Middle frontal gyrus (tissue), 1 donor: Measurements from ENCODE around the gene GRHL3.

ENCODE experiments used
- DNase-seq: peaks from one replicate; pipeline ENCODE4 v3.0.0-alpha.2; 2015; ENCODE audit warnings: low spot score; ENCODE audit errors: extremely low spot score

The GRHL3 gene

DNA sequence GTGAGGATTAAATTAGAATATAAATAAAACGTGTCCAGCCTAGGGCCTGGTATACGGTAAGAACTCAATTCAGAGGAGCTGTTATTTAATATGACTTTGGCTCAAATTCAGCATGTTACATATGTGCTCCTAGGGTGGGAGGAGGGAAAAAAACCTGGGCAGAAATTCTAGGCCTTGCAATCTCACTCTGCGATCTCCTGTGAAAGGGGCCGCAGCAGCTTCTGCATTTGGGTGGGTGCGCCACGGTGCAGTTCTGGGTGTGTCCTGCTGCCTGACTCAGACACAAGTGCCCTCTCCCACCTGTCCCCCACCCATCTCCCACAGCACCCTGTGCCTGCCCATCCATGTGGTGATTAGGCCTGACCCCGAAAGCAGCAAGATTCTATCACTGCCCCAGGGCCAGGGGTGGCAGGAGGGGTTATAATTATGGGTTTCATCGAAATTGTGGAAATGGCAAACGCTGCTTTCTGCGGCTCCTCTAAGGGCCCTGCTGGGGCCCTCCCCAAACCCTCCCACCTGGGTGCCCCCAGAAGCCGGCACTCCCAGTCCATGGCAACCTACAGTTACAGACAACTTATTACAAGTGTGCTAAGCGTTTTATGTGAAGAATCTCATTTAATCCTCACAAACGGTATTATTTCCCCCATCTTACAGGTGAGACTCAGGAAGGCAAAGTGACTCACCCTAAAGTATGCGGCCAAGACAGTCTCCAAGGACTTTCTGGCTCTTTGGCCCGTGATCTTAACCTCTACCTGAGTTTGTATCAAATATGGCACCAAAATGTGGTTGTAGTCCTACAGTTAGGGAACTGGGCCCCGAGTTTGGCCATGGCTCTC is 25.5 kb upstream of the GRHL3 start:
- DNase-seq: no peak

DNA sequence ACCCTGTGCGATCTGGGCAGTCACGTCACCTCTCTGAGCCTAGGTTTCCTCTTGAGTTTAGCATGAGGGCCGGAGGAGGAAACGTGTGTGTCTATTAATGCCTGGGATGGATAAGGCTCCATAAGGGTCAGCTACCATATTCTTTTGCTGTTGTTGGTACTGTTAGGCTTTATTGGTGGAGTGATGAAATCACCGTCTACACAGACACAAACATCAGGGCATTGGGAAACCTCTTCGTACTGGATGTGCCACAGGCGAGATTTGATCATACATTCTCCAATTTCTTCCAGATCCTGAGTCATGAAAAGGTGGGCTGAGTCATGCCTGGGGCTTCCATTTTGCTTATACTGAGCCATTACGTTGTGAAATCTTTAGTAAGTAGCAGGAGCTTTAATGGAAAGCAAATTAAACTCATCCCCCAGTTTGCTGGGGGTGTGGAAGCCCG is 24.9 kb upstream of the GRHL3 start:
- DNase-seq: no peak

DNA sequence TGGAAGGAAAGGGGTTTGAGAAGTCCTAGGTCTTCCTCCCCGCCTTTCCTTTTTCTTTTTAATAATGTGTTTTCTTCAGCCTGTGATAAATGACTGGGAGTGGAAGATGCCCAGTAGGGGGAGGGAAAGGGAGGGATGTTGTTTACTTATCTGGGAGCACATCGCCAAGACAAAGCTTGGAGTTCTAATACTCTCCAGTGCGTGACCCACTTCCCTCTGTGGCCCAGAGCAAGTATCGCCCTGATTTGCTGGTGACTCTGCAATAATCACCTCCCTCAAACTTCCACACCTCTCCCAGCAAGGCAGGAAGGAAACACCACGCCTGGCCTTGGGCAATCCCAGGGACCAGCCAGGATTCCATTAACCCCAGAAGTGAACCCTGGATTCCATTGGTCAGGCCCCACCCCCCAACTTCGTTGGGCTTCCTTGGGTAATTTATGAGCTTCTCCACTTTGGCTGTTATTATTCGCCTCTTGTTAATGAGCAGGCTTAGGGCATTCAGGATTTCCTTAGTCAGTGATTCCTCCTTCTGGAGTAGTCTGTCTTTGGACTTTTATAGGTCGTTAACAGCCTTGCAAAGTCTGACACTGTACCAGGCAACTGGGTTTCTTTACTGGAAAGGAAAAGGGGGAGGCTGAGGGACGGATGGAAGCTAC is 24.3 kb upstream of the GRHL3 start:
- no peak for DNase-seq

DNA sequence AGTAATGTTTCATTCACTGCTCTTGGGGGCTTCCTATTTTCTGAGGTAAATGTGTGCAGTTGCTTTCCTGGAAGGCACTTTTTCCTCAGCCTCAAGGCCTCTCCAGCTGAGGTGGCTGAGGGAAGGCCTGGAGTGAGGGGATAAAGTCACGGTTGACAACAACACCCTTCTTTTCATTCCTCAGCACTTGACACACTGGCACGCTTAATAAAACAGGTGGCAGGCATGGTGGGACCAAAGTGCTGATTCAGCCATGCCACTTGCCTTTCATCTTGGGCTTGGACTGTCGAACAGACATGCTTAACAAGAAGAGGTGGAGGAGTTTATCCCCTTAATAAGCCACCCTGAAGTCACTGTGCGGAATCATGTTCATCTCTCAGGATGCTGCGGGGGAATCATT is 23.6 kb upstream of the GRHL3 start:
- DNase-seq: no peak

DNA sequence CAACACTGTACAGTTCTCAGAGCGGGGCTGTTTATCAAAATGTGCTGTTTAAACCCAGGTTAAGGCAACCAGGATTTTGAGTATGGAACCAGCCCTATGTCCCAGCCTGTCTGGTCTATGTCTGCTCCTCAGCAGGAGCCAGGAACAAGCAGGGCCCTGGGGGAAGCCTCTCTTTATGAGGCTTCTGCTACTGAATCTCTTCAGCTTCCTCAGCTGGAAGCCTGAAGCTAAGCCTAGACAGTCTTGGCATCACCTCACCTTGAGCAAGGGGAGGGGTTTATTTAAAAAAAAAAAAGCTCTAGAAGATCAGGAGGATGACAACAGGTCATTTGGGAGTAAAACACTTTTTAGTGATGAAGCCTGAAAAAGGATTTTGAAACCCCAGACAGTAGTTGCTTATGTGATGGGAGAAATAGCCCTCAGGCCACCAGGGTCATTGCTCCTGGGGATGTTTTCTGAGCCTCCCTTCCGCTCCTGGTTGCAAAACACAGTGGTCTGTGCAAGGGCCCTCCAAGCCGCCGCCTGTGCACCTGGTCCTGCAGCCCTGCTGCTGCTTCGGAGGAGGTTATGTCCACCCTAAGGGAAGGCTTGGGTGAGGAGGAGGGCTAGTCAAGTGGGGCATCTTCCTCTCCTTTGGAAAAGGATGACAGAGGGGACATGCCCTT is 21.8 kb upstream of the GRHL3 start:
- DNase-seq: no peak

DNA sequence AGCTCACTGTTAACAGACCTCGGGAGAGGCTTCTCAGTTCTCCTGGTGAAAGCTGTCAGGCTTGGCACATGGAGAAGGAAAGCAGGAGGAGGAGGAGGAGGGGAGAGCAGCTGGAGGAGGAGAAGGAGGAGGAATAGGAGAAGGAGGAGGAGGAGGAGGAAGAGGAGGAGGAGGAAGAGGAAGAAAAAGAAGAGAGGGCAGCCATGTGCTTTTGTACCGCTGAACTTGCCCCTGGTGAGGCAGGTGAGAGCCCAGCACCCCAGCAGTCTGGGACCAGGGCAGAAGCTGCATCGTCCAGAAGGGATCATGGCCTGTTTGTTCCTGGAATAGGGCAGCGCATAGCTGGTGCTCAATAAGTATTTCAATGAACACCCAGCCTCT is 21.3 kb upstream of the GRHL3 start:
- no peak for DNase-seq

DNA sequence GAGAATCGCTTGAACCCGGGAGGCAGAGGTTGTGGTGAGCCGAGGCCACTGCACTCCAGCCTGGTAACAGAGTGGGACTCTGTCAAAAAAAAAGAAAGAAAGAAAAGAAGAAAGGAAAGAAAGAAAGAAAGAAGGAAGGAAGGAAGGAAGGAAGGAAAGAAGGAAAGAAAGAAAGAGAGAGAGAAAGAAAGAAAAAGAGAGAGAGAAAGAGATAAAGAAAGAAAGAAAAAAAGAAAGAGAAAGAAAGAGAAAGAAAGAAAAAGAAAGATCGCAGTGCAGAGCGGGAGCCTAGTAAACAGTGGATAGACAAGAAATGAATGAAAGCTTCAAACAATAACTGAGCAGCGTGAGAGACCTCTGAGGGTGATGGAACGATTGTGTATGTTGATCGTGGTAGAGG is 20.6 kb upstream of the GRHL3 start:
- DNase-seq: no peak

DNA sequence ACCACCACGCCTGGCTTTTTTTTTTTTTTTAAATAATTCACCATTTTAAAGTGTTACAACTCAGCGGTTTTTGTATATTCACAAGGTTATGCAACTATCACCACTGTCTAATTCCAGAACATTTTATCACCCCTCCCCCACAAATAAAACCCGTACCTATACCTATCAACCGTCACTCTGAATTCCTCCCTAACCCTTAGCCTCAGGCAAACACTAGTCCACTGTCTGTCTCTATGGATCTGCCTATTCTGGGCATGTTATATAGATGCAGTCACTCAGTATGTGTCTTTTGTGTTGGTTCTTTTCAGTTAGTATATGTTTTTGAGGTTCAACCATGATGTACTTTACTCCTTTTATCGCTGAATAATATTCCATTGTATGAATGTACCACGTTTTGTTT is 19.3 kb upstream of the GRHL3 start:
- DNase-seq: no peak

DNA sequence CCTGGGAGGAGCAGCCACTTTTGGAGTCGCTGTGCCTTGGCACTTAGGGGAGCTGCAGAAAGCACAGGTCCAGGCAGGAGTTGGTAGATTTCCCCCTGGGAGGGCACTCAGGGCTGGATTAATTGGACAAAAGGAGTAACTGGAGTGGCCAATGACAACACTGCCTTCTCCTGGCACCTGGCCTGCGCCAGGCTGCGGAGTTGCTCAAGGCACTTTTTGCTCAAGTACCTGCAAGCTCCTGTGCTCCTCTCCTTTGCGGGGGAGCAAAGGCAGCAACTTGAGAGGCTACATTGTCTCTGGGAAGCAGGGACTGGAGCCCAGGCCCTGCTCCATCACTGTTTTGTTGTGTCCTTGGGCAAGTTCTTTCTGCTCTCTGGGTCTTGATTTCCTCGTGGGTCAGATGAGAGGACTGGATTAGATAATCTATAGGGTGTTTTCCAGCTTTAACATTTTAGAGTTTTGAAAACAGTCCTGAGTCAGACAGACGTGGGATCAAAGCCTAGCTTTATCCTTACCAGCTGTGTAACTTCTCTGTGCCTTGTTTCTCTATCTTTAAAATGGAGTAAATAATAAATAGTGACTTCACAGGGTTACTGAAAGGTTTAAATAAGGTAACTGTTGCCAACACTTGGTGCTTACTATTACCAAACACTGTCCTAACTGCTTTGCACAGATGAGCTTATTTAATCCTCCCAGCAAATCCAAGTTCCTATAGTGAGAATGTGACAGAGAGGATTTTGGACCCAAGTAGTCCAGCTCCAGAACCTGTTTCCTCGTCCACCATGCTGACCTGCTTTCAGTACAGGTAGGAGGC is 18.0 kb upstream of the GRHL3 start:
- DNase-seq: no peak

DNA sequence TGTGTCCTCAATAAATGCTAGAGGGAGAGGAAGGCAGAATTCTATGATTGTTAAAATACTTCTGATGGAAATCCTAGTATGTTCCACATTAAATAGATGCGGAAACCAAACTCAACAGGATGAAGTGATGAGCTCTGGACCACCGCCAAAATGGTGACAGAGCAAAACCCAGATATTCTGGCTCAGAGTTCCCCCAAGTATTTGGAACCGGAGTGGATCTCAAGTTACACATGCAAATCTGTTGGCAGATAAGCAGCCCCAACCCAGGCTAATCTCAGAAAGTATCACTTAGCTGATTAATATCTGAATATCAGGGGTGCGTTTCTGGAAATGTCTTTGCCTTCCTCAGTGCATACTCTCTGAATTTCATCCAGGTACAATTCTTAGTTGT is 17.4 kb upstream of the GRHL3 start:
- DNase-seq: no peak

DNA sequence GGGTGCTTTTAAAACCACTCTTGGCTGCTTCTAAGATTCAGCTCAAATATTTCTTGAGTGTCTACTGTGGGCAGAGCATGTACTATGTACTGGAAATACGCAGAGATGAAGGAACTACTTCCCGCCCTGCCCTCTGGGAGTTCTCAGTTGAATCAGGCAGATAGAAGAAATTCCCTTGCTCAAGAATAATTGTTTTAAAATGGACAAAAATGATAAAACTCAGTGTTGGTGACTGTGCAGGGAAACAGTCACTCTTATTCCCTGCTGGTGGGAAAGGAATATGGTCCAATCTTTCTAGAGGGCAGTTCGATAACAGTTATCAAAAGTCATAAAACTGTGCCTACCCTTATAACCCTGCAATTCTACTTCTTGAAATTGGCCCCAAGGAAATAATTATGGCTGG is 16.9 kb upstream of the GRHL3 start:
- no peak for DNase-seq

DNA sequence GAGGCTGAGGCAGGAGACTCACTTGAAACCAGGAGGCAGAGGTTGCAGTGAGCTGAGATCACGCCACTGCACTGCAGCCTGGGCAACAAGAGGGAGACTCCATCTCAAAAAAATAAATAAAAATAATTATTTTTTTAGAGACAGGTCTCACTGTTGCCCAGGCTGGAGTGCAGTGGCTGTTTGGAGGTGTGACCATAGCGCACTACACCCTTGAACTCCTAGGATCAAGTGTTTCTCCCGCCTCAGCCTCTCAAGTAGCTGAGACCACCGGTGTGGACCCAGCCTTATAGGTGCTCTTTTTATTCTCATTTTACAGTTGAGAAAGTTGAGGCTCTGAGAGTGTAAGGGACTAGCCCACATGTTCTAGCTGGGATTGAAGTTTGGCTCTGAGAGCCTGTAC is 15.6 kb upstream of the GRHL3 start:
- DNase-seq: no peak

DNA sequence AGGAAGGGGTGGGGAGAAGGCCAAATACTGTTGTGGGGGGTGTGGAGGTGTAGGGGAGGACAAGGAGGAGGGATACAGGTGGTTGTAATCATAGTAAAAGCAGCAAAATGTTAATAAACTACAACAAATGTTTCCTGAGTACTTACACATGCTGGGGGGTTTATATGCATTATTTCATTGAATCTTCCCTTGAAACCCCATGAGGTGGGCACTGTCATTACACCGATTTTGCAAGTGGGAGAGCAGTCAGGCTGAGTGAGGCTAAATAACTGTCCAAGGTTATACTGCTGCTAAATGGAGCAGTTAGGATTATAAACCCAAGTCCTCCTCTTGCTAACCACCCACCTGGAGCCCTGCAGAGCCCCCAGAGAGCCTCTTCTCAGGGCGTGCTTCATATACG is 14.4 kb upstream of the GRHL3 start:
- DNase-seq: no peak

DNA sequence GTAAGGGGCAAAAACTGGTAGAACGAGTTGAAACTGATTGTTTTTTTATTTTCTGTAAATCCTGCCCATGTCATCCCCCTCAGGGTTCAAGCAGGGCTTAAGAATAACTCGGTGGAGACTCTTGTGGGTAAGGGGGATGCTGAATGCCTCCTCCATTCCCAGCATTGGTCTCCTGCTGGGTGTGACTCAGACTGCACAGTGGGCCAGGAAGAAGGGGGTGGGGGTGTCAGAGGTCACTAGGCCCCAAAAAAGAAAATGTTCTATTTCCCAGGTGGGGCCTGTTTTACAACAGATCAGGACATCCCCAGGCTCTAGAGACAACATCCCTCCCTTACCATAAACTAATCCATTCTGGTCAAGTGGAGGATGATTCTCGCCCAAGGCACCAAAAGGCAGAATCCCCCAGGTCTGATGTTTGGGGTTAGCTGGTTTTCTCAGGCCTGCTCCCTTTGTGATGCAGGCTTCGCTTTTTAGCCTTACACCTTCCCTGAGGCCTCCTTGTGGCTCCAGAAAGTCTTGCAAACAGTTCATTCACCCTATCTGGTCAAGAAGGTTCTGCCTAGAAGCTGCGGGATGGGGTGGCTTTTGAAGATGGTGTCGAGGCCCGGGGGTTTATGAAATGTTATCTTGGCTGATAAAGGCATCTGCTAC is 10.7 kb upstream of the GRHL3 start:
- no peak for DNase-seq

DNA sequence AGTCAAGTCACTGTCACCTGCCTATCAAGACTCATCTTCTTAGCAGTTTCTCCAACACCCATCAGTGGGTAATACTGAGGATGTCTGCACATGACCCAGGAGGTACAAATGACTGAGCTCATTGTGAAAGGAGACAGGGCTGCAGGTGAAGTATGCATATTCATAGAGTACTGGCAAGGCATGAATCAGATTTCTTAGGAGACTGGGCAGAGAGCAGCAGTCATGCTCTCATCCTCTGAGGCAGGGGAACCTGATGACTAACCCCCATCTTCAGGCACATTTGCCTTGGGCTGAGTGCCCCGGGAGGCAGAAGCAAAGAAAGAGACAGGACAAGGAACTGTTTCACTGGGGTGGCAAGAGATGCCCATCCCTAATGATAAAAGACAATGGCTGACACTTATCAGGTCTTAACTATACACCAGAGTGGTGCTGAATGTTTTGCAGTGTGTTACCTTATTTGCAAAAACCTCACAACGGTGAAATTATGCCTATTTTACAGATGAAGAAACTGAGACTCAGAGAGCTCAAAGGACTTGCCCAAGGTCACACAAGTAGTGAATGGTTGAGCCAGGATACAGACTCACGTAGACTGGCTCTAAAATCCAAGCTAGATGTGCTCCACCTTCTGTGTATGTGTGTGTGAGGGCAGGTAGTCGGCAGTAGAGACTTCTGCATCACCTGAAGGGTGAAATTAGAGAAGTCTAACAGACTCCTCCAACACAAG is 9.2 kb upstream of the GRHL3 start:
- DNase-seq: no peak

DNA sequence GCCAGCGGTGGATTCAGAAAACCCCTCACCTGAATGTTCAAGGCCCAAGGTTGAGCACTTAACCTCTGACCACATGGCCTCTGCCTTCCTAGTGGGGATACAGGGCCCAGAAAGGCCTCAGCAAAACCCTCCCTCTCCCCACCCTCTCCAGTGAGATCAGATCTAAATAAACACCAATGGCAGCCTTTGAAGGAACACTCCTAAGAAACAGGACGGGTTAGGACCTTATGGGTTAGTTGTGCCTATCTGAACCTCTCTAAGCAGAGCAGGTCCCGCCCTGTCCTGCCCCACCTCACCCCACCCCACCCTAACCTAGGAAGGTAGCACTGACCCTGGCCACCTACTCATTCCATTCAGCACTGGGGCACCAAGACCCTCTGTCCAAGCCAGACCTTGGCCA is 7.9 kb upstream of the GRHL3 start:
- DNase-seq: no peak

DNA sequence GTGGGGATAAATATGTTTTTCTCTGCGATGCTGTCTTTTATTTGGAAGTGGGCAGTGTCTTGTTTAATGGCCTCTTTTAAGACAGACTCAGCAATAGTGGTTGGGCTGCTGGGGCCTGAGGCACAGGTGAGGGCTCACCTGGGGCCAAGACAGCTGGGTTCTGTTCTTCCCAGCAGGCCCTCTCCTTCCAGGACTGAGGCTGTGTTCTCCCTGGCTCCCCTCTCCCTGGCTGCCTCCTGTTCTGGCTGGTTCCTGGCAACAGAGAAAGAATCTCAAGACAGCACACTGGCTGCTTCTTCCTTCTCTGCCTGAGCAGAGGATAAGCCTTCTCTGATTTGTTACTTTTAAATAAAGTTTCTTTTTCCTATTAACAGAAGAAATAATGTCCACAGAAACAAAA is 7.4 kb upstream of the GRHL3 start:
- no peak for DNase-seq

DNA sequence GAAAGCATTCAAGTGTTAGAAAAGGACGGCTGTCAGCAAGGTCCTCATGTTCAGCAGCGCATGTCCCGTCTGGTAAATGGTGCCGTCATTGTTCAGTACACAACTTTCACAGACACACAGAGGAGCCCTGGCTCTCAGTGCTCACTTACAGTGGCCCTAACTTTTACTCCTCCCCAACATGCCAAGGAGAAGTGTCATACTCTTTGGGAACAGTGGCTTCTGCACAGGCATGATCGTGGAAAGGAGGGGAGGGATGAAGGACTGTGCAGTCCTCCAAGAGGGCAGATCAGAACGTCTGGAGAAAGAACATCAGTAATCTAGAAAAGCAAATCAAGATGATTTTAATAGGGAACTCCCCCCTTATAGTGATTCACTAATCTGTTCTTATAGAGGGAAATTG is 3.8 kb upstream of the GRHL3 start:
- DNase-seq: no peak

DNA sequence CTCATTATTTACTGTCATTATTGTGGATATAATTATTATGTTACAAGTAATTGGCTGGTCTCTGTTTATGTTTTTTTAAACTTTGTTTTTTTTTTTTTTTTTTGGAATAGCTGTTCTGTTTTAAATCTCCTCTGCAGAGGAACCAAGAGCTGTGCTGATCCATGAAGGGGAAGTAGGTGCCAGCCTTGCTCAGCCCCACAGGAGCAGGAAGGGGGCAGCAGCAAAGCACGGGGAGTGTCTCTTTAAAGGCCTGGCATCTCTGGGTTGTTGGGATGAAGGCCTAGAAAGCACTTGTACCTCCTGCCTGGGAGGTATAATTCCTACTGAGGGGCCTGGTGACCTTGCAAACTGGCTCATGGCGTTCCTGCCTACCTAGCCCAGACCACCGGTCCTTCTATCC is 2.5 kb upstream of the GRHL3 start:
- DNase-seq: no peak

DNA sequence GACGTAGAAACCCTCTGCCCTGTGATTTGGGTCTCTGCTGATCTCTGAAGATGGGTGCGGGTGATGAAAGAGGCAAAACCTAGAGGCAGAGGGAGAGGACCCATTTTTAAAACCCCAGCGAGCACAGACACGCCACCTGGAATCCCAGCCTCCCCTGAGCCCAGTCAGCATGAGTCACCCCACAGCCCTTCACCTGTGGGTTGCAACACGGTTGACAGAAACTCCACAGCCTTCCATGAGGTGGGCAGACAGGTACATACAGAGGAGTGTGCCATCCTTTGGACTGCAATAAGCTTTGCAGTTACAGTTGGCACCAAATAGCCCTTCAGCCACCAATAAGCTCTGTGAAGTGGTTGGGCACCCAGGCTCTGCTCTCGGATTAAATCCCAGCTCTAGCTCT is 2.1 kb upstream of the GRHL3 start:
- DNase-seq: no peak
